Measurements from ENCODE around the gene YWHAE.
A peak's percentile ranks its signal among the peaks of the same experiment; 100 is the strongest.
"Not testable (repeated sequence)": the region's sequence is repeated elsewhere in the genome, so short reads cannot be mapped to it uniquely, and the experiment has no call there.

Gene YWHAE

DNA sequence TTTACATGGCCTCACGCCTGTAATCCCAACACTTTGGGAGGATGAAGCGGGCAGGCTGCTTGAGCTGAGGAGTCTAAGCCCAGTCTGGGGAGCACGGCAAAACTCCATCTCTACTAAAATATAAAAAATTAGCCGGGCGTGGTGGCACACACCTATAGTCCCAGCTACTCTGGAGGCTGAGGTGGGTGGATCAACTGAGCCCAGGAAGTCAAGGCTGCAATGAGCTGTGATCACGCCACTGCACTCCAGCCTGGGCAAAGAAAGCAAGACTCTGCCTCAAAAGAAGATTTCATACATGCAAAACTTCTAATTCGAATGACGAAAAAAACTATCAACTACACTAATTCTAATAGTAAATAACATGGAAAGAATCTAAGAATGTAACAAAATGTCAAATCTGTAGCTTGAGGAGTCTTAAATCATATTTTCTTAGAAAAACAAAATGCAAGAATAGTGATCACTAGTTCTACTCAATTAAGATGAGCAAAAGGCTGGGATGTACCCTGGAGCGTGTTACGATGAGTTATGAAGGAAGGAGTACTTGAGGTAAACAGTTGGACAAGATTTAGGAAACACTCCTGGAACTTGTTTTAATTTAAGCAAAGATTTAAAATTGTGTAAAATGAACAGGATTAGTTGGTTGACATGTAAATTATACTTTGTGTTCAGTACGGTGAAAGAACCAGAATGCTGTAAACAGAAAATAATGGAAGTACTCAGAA is 20.7 kb downstream of the YWHAE start:
- no peak overlapping the region for H3K4me3 ChIP-seq (ENCODE audit: low read length)
- TF ChIP-seq, protein P1, sequence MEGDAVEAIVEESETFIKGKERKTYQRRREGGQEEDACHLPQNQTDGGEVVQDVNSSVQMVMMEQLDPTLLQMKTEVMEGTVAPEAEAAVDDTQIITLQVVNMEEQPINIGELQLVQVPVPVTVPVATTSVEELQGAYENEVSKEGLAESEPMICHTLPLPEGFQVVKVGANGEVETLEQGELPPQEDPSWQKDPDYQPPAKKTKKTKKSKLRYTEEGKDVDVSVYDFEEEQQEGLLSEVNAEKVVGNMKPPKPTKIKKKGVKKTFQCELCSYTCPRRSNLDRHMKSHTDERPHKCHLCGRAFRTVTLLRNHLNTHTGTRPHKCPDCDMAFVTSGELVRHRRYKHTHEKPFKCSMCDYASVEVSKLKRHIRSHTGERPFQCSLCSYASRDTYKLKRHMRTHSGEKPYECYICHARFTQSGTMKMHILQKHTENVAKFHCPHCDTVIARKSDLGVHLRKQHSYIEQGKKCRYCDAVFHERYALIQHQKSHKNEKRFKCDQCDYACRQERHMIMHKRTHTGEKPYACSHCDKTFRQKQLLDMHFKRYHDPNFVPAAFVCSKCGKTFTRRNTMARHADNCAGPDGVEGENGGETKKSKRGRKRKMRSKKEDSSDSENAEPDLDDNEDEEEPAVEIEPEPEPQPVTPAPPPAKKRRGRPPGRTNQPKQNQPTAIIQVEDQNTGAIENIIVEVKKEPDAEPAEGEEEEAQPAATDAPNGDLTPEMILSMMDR (conservative IDR thresholded peaks at IDR 0.05; ENCODE audit: low read length): no peak
- DNase-seq (ENCODE audit: low read depth): no peak

GRCh38 chr17:1378476-1378860 is 21.6 kb downstream of the YWHAE start:
- H3K4me3 ChIP-seq (ENCODE audit: low read length): not testable (repeated sequence)

GRCh38 chr17:1377334-1377733 is 22.7 kb downstream of the YWHAE start:
- no peak overlapping the region for H3K4me3 ChIP-seq (ENCODE audit: low read length)
- DNase-seq (ENCODE audit: low read depth): no peak

More at GRCh38 chr17:1378476-1378860, 21.6 kb downstream of the YWHAE start:
- DNase-seq (ENCODE audit: low read depth): peak; percentile 29

DNA sequence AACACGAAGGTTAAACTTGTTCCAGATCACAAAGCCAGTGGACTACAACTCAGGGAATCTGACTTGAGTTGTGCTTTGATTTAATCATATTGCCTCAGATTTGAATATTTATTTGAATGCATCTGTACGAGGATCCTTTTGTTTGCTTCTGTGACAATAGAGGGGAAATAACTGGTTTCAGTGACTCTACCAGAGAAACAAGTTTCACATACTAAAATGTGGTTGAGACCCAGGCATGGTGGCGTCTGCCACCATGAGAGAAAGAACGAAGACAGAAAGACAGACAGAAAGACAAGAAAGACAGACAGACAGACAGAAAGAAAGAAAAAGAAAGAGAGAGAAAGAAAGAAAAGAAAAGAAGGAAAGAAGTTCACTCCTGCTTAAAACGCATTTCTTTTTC is 24.0 kb downstream of the YWHAE start:
- H3K4me3 ChIP-seq (ENCODE audit: low read length): no peak overlapping the region
- TF ChIP-seq, protein P1 (conservative IDR thresholded peaks at IDR 0.05; ENCODE audit: low read length): no peak
- no peak for DNase-seq (ENCODE audit: low read depth)

More at GRCh38 chr17:1377334-1377733, 22.7 kb downstream of the YWHAE start:
- TF ChIP-seq, protein P1 (conservative IDR thresholded peaks at IDR 0.05; ENCODE audit: low read length): no peak

DNA sequence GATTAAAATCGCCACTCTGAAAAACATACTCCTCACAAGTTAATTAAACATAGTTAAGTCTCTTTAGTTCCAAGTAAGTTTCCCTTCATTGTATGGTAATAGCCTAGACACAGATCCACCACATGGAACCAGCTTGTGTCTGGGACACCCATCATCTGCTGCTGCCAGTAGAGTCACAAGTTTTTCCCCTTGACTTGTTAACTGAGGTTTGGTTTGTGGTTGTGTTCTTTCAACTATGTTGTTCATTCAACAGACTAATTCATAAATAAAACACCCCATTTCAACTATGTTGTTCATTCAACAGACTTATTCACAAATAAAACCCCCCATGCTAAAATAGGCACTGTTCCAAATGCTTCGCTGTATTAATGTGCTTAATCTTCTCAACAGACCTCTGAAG is 24.4 kb downstream of the YWHAE start:
- no peak overlapping the region for H3K4me3 ChIP-seq (ENCODE audit: low read length)
- DNase-seq (ENCODE audit: low read depth): no peak
- TF ChIP-seq, protein P1 (conservative IDR thresholded peaks at IDR 0.05; ENCODE audit: low read length): no peak

DNA sequence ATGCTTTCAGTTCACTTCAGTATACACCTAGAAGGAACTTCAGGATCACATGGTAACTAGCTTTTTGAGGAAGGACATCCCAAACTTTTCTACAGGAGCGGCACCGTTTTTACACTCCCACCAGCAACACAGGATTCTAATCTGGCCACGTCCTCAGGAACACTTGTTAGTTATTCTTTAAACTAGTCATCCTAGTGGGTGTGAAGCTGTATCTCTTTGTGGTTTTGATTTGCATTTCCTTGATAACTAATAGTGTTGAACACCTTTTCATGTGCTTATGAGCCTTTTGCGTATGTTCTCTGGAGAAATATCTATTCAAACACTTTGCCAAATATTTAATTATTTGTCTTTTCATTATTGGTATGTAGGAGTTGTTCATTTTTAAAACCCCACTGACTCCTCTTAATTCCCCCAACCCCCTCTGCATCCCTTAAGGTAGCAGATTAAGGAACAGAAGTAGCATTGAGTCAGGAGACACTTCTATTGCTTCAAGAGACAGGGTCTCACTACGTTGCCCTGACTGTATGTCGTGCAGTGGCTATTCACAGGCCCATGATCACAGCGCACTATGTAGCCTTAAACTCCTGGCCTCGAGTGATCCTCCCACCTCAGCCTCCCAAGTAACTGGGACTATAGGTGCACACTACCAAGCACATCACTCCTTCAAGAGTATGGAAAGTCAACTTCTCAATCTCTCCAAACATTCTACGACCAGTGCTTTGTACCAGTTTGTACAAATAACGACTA is 25.4 kb downstream of the YWHAE start:
- DNase-seq (ENCODE audit: low read depth): no peak
- no peak overlapping the region for H3K4me3 ChIP-seq (ENCODE audit: low read length)
- TF ChIP-seq, protein P1 (conservative IDR thresholded peaks at IDR 0.05; ENCODE audit: low read length): no peak

- H3K4me3 ChIP-seq (ENCODE audit: low read length): no peak overlapping the region
- TF ChIP-seq, protein P1 (conservative IDR thresholded peaks at IDR 0.05; ENCODE audit: low read length): no peak
- no peak for DNase-seq (ENCODE audit: low read depth)
Observed at GRCh38 chr17:1373707-1374237, 26.2 kb downstream of the YWHAE start.

Data from AG10803 (cell line).